ENCODE measurements around the gene PREX1.

The PREX1 gene

GRCh38 chr20:48847498-48848205 lies 19.9 kb upstream of the PREX1 start:
- no peak for DNase-seq (ENCODE audit: low read depth in 1 of 2, low spot score in 1 of 2)
- Histone ChIP-seq H3K27ac (replicated peaks) (no peak overlapping the region), H3K27me3 (ENCODE audit: insufficient read depth, poor library complexity, severe bottlenecking) (no peaks in the 10 kb centered on the region), H3K4me3 (replicated peaks; ENCODE audit: insufficient read depth, low read length) (no peak overlapping the region)
- no peak for TF ChIP-seq SPI1 (IDR thresholded peaks at IDR 0.05; ENCODE audit: borderline replicate concordance, low read depth)
- no peak for TF ChIP-seq CTCF (IDR thresholded peaks at IDR 0.05; ENCODE audit: insufficient read depth, low read length)
- TF ChIP-seq GABPA (IDR thresholded peaks at IDR 0.05; ENCODE audit: low read depth), result no peak
- no peak for TF ChIP-seq POLR2AphosphoS5 (IDR thresholded peaks at IDR 0.05; ENCODE audit: low read depth)
- TF ChIP-seq, protein P1, sequence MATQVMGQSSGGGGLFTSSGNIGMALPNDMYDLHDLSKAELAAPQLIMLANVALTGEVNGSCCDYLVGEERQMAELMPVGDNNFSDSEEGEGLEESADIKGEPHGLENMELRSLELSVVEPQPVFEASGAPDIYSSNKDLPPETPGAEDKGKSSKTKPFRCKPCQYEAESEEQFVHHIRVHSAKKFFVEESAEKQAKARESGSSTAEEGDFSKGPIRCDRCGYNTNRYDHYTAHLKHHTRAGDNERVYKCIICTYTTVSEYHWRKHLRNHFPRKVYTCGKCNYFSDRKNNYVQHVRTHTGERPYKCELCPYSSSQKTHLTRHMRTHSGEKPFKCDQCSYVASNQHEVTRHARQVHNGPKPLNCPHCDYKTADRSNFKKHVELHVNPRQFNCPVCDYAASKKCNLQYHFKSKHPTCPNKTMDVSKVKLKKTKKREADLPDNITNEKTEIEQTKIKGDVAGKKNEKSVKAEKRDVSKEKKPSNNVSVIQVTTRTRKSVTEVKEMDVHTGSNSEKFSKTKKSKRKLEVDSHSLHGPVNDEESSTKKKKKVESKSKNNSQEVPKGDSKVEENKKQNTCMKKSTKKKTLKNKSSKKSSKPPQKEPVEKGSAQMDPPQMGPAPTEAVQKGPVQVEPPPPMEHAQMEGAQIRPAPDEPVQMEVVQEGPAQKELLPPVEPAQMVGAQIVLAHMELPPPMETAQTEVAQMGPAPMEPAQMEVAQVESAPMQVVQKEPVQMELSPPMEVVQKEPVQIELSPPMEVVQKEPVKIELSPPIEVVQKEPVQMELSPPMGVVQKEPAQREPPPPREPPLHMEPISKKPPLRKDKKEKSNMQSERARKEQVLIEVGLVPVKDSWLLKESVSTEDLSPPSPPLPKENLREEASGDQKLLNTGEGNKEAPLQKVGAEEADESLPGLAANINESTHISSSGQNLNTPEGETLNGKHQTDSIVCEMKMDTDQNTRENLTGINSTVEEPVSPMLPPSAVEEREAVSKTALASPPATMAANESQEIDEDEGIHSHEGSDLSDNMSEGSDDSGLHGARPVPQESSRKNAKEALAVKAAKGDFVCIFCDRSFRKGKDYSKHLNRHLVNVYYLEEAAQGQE (IDR thresholded peaks at IDR 0.05; ENCODE audit: insufficient replicate concordance, low read depth), result no peak

DNA sequence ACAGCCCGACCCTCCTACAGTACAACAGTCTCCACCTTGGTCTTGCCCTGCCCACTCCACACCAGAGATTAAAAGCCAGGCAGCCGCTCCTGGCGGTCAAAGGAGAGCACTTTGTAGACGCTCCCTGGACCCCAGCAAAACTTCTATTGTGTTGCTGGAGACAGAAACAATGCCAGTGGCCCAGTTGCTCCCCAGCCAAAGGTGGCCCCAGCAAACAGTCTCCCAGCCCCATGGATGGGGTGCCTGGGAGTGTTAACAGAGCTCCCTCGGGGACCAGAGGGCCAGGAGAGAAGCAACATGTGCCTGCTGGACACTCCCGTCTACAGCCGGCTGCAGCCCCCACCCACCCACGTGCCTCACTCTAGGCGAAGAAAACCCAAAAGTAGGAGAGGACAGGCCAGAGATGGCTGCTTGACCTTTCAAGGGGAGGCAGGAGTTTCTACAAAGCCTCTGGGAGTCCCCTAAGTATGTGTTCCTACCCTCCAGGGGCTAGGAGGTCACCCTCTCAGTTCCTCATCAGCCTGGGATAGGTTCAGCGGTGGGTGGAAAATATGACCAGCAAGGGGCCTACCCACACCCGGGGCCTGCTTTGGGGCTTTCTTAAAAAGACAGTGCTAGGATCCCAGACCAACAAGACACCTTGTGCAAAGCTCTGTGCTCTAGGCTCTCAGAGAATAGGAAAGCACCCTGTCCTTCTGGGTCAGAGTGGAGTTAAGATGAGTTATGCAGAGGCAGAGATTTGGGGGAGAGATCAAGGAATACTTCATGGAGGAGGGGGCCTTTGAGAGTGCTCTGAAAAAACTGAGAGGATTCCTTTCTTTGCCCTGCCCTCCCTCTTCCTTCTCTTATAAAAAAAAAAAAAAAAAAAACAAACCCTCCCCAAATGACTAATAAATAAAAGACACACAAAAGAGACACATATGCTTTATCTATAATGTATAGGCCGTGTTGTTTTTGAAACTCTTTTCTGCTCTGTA lies 19.0 kb upstream of the PREX1 start:
- Histone ChIP-seq H3K27me3 (ENCODE audit: insufficient read depth, poor library complexity, severe bottlenecking) (no peaks in the 10 kb centered on the region), H3K27ac (replicated peaks) (peak overlapping the region; percentile 47), H3K4me3 (replicated peaks; ENCODE audit: insufficient read depth, low read length) (no peak overlapping the region)
- DNase-seq (ENCODE audit: low read depth in 1 of 2, low spot score in 1 of 2), result peak in 1 of 2 experiments; percentile 61
- TF ChIP-seq SPI1 (IDR thresholded peaks at IDR 0.05; ENCODE audit: borderline replicate concordance, low read depth), result peak; percentile 19; the same call in 1 of the 2 replicates
- TF ChIP-seq, protein P1 (IDR thresholded peaks at IDR 0.05; ENCODE audit: insufficient replicate concordance, low read depth), result no peak
- no peak for TF ChIP-seq GABPA (IDR thresholded peaks at IDR 0.05; ENCODE audit: low read depth)
- TF ChIP-seq POLR2AphosphoS5 (IDR thresholded peaks at IDR 0.05; ENCODE audit: low read depth), result no peak
- no peak for TF ChIP-seq CTCF (IDR thresholded peaks at IDR 0.05; ENCODE audit: insufficient read depth, low read length)

GRCh38 chr20:48845721-48846306 lies 18.0 kb upstream of the PREX1 start:
- H3K27ac ChIP-seq (replicated peaks), result no peak overlapping the region
- no peaks in the 10 kb centered on the region for H3K27me3 ChIP-seq (ENCODE audit: insufficient read depth, poor library complexity, severe bottlenecking)
- TF ChIP-seq, protein P1 (IDR thresholded peaks at IDR 0.05; ENCODE audit: insufficient replicate concordance, low read depth), result no peak
- TF ChIP-seq GABPA (IDR thresholded peaks at IDR 0.05; ENCODE audit: low read depth), result no peak
- no peak for TF ChIP-seq POLR2AphosphoS5 (IDR thresholded peaks at IDR 0.05; ENCODE audit: low read depth)
- no peak for TF ChIP-seq SPI1 (IDR thresholded peaks at IDR 0.05; ENCODE audit: borderline replicate concordance, low read depth)
- no peak for TF ChIP-seq CTCF (IDR thresholded peaks at IDR 0.05; ENCODE audit: insufficient read depth, low read length)
- no peak overlapping the region for H3K4me3 ChIP-seq (replicated peaks; ENCODE audit: insufficient read depth, low read length)
- DNase-seq (ENCODE audit: low read depth in 1 of 2, low spot score in 1 of 2), result no peak

Data from HL-60 (cell line).